DLD1 (cell line): ENCODE measurements around the gene IL24.

Experiments used
- in situ Hi-C: cut with HindIII; loops from 2 replicates; pipeline ENCODE4 v1.10.0; 2017; ENCODE audit warnings: low sequenced_read_pairs

IL24 gene

DNA sequence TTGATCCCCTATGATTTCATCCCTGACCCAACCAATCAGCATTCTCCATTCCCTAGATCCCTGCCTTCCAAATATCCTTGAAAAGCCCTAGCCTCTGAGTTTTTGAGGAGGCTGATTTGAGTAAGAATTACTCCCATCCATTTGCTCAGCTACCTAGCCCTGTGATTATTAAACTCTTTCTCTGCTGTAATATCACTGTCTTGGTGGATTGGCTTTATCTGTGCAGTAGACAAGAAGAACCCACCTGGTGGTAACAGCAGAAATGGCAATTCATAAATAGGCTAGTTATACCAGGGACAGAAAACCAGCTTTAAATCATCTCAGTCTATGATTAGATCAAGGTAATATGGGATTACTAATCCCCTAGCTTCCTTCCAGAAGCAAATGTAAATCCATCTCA lies 18.8 kb upstream of the IL24 start:
- in situ Hi-C loops, result no loop called here

DNA sequence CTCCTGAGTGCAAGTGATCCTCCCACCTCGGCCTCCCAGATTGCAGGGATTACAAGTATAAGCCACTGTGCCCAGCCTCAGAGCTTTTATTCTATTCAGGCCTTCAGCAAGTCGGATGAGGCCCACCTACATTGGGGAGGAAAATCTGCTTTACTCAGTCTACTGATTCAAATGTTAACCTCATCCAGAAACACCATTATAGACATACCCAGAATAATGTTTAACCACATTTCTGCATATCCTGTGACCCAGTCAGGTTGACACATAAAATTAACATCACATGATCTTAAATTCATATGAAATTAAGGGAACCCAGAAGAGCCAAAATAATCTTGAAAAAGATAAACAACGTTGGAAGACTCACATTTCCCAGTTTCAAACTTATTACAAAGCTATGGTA lies 16.9 kb upstream of the IL24 start:
- in situ Hi-C loops, result no loop called here

DNA sequence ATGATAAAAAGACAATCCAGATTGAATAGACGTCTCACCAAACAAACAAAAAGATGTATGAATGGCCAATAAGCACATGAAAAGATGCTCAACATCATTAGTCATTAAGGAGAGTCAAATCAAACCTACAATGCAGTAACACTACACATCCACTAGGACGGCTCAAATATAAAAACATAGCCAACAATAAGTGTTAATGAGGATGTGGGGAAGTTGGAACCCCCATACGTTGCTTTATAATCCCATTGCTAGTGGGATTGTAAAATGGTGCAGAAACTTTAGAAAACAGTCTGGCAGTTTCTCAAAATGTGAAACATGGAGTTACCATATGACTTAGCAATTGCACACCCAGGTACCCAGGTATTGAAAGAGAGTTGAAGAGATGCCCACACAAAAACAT lies 14.7 kb upstream of the IL24 start:
- in situ Hi-C loops, result no loop called here

DNA sequence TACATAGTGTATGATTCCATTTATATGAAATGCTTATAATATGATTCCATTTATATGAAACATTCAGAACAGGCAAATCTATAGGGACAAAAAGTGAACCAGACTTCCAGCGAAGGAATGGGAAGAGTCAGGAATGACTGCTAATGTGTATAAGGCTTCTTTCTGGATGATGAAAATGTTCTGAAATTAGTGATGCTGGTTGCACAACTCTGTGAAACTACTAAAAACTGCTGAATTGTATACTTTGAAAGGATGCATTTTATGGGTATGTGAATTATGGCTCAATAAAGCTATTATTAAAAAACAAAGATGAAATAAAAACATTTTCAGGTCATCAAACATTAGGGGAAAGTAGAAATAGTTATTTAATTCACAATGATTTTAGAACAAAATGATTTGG lies 14.1 kb upstream of the IL24 start:
- in situ Hi-C loops, result no loop called here

DNA sequence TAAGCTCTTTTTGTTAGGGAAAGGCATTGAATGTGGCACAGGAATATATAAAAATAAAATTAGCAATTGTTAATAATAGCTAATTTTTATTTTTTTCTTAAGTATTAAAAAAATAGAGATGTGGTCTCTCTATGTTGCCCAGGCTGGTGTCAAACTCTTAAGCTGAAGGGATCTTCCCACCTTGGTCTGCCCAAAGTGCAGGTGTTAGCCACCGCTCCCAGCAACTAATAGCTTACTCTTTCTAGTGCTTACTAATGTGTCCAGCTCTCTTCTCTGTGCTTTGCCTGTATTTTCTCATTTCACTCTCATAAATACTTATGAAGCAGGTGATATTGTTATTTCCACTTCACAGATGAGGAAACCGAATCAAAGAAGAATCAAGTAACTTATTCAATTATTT lies 13.4 kb upstream of the IL24 start:
- in situ Hi-C loops, result no loop called here

DNA sequence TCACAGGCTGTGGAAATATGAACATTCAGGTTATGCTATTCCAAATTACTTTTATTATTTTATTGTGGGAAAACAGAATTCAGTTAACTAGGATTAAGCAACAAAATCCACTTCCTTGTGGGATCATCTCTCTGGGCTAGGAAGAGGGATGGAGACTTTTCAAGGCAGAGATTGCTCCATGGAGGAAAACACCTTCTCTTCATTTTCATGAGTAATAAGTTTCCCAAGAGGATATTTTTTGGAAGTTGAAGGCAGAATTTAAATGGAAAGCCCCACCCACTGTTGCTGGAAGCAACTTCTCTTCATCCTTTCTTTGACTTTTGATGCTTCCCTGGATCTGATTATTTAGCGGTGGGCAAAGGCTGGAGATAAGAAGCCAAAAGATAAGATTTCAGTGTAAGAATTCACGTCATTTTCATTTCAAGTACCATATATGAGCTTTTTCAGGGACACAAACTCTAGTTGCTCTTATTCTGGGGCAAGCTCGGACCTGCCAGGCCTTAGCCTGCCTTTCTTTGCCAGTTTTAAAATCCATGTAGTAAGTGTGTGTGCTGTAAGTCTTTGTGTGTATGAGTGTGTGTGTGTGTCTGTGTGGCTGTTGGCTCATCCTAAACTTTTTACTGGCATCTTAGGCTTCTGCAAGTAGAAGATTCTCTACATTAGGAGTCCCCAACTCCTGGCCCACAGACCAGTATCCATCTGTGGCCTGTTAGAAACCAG lies 11.7 kb upstream of the IL24 start:
- in situ Hi-C loops, result no loop called here

DNA sequence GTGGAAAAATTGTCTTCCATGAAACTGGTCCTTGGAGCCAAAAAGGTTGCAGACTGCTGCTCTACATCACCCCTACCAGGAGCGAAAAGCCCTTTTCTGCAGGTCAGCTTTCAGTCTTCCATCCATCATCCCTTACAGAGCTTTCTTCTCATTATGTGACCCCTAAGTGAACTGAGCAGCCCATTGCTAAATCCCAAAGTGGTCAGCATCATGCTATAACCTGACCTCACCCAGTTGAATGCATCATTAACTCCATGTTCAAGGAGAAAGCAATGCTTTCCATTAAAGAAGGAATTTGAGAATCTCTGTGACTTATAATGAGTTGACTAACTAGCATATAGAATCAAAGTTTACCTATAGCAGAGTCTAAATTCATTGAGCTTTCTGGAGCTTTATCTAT lies 10.4 kb upstream of the IL24 start:
- in situ Hi-C loops, result no loop called here

DNA sequence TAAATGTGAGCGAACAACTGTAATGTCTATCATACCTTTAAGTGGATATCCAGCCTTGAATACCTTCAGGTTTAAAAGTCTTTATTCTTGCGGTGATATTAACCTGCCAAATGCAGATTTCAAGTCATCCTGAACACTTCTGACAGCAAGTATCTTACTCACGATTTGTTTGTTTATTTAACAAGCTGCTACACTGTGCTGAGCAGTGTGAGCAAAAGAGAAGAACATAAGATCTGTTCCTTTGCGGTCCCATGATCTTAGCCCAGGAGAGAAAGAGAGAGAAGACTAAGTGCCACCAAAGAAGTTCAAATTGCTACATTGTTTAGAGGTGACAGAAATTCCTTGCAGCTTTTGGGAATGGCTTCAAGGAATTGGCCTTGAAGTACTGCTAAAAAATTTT lies 9.5 kb upstream of the IL24 start:
- in situ Hi-C loops, result no loop called here

DNA sequence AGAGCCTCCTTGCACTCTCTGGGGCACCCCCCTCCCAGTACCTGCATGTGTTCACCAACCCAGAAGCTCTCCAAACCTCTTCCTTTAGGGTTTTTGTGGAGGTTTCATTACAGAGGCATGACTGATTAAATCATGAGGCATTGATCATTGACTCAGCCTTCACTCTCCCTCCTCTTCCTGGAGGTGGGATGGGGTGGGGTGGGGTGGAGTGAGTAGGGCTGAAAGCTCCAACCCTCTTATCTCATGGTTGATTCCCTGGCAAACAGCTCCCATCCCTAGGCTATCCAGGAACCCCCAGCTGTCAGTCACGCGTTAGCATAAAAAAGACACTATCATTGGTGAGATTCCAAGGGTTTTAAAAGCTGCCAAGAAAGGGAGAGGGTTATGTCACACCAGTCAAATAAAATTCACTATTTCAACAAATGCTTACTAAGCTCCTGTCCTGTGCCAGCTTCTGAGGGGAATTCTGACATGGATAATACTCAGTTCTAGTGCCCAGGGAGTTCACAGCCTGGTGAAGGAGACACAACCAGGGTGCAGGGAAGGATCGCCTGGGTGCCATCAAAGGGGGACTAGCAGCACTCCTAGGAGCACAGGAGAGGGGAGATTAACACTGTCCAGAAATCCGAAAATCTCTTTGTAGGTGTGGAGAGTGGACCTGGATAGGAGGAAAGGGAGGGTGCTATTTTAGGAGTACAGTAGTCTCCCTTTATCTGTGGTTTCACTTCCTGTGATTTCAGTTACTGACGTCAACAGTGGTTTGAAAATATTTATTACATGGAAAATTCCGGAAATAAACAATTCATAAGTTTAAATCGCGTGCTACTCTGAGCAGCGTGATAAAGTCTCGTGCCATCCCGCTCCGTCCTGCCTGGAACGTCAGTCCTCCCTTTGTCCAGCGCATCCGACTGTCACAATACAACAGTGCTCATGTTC lies 6.8 kb upstream of the IL24 start:
- in situ Hi-C loops, result no loop called here

DNA sequence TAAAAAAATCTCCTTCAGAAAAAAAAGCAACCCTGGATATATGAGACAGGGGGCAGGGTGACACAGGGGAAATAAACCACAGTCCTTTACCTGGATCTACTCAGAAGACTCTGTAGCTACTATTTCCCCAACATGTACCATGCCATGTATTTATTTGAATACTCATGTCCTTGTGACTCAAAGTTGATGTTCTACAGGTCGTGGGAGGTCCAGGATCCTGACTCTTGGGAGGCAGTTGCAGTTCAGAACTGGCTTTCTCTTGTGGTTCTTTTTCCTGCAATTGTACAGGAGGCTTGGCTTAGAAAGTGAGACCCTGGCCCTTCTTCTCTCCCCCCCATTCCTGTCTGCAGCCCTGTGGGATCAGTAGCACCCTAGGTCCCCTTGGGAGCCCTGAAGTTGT lies 5.8 kb upstream of the IL24 start:
- in situ Hi-C loops, result no loop called here

DNA sequence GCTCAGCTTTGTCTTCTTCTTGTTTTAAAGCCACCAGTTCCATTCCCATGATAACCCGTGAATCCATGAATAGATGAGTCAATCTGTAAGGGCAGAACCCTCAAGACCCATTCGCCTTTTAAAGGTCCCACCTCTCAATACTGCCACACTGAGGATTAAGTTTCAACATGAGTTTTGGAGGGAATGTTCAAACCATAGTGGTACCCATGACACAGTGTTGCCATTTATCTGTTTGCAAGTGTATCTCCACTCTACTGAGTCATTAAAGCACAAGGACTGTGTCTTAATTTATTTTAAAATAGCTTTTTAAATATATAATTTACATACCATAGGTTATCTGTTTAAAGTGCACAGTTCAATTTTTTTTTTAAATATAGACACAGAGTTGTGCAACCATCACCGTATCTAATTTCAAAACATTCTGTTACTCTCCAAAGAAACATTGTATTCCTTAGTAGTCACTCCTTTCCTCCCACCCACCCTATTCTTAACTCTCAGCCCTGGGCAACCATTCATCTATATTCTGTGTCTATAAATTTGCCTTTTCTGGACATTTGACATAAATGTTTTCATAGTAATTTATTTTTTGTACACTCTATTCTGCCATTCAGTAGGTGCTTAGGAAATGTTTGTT lies 4.8 kb upstream of the IL24 start:
- in situ Hi-C loops, result no loop called here

DNA sequence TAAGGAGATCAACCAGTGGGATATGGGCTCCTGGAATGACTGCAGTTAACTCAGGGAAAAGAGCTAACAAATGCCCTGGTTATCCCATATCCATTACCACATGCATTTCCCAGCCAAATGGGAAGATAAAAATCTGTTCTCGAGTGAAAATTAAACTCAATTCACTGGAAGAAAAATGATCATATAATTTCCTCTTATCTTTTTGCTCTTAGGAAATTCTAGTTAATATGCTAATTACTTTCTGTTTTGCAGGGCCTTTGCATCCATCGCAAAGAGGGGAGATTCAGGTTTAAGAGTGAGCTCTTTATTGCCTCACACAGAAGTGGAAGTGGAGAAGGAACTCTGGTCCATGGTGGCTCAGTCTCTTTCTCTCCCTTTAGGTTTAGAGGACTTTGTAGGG lies 3.9 kb upstream of the IL24 start:
- in situ Hi-C loops, result no loop called here

DNA sequence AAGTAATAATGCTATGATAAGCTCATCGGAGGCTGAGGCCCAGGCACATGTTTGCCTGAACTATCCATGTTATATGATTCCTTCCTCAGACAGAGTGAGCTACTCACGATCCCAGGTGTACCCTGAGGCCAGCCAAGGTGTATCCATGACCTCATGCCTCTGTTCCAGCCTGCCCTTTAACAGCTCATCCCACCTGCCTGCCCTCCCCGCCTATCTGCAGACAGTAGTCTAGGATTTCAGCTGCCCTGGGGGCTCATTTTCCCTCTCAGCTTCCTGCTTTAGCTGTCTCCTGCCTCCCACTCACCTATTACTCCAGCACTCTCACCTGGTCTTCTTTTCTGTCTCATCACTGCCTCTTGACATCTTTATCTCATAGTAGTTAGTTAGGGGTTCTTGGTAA lies 1.9 kb upstream of the IL24 start:
- in situ Hi-C loops, result no loop called here

DNA sequence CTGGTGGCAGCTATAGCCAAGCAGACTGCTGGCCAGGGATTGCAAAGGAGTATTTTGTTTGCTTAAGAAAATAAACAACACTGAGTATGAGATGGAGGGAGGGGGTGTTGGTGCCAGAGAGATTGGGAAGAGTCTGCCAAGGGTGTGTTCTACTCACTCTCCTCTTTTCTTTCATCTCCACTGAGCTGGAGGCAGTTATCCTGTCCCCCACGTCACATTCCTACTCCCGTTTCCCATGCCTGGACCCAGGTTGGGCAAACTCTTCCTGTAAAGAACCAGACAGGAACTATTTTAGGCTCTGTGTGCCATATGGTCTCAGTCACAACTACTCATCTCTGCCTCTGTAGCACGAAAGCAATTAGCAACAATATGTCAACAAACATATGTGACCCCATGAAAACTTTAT lies 1.4 kb upstream of the IL24 start:
- in situ Hi-C loops, result no loop called here

DNA sequence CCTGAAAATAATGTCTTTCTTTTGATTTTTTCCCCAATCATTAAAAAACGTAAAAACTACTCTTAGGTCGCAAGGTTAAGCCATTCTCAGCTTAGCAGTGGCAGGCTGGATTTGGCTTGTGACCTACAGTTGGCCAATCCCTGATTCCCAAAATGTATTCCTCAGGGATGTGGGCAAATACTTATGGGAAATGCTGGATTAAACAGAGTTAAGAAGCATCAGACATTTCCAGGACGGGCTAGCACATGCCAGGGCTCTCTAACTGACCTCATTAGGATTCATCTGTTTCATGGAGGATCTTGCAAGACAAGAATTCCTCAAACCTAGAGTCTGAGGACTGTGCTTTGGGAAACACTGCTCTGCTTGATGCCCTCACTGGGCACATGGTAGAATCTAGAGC lies 982 bp upstream of the IL24 start:
- in situ Hi-C loops, result no loop called here

DNA sequence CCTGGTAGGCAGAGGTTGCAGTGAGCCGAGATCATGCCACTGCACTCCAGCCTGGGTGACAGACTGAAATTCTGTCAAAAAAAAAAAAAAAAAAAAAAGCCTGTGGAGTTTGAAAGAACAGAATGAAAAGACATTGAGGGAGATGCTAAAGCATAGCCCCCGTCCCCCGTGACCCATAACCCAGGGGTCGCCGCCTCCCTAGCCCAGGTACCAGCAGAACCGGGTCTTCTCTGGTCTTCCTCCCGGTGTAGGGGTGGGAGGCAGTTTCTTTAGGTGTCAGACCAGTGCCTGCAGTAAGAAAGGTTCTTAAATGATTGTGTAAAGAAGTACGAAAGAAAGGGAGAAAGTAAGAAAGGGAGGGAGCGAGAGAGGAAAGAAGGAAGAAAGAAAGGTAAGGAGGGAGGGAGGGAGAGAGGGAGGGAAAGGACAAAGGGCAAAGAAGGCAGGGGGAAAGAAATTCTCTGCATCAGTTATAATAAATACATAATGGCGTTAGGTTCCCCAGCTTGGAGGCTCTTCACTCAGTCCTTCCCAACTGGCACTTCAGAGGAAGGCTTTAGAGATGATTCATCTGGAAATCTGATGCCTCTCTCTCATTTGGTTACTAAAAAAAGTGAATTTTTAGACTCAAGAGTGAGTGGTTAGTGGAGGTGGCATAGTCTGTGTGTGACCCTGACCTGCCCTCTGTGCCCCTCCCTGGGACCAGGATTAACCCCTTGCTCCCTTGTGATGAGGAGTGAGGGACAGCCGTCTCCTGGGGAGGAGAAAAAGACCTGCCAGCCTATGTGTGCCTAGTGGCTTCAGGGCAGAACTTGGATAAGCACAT lies 1.1 kb downstream of the IL24 start:
- in situ Hi-C loops, result no loop called here

DNA sequence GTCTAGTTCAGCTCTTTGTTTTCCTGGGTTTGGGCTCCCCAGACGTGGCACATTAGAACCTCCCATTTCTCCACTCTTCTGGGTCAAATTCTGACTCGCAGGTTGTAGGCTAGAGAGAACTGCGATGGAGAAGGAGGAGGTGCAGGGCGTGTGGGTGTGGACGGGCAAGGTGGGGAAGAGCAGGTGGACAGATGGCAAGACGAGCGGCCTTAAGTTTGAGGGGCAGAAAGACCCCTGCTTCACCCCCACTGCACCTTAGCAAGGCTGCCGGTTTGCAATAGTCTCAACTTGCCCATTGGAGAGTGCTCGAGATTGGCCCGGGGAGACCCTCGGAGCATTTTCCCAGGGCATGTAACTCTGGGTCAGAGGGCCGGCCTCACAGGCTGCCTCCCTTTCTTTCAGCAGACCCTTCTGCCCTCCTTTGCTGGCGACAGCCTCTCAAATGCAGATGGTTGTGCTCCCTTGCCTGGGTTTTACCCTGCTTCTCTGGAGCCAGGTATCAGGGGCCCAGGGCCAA lies 1.7 kb downstream of the IL24 start:
- in situ Hi-C loops, result no loop called here

DNA sequence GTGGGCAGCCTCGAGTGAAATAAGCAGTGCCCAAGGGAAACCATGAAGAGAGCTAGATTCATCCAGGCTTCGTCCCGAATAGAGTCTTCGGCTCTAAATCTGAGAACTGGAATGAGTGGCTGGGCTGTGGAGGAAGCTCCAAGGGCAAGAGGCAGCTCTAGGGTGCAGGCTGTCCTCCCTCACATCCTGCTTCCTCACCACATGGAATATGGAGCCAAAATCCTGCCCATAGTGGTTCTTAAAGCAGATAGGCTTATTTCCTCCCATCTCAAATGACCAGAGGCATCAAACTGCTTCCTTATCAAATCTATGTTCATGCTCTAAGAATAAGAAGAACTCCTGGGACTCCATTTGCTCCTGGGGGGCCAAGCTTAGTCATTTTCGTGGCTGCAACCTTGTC lies 2.5 kb downstream of the IL24 start:
- in situ Hi-C loops, result no loop called here

DNA sequence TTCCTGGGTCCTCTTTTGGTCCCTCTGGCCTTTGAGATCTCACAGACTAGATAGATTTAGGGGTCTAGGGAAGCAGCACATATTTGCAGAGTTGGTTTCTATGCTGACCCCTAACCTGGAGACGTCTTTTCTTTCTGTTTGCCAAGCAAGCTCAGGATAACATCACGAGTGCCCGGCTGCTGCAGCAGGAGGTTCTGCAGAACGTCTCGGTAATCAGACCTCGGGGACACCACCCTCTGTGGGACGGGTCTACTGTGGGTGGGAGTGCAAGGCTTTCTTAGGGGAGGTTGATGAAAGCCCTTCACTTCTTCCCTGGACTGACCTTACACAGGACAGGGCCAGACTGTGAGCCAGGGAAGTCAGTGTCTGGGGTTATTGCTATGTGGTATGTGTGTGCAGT lies 2.9 kb downstream of the IL24 start:
- in situ Hi-C loops, result no loop called here

DNA sequence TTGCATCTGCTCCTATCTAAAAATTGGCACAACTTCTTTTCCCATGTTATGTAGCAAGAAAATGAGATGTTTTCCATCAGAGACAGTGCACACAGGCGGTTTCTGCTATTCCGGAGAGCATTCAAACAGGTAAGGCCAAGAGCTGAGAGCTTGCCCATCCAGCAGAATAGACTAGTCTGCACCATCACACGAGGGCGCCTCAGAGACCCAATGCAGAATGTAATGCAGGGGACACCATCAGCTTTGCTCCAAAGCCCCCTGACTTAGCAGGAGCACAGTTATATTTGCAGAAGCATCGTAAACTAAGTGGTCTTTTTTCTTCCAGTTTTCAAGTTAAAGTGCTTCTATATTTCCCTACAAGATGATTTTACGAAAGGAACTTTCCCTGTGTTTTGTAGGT lies 4.7 kb downstream of the IL24 start:
- in situ Hi-C loops, result no loop called here

DNA sequence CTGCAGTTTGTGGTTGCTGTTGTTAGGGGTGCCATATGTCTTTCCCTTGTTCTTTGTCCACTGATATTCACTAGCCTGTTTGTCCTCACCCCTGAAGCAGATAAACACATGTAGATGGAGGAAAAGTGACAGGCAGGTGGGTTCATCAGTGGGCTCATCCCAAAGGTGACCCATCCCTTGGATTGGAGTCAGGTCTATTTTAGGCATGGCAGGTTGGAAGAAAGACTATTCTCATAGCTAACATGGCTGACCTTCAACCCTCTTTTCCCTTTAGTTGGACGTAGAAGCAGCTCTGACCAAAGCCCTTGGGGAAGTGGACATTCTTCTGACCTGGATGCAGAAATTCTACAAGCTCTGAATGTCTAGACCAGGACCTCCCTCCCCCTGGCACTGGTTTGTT lies 5.5 kb downstream of the IL24 start:
- in situ Hi-C loops, result no loop called here
